ELR (cell line): Measurements from ENCODE around the gene GP1BA.

Experiments used
- DNase-seq: peaks from one replicate; pipeline ENCODE4 v3.0.0-alpha.2; 2015; ENCODE audit warnings: low read depth

The GP1BA gene

DNA sequence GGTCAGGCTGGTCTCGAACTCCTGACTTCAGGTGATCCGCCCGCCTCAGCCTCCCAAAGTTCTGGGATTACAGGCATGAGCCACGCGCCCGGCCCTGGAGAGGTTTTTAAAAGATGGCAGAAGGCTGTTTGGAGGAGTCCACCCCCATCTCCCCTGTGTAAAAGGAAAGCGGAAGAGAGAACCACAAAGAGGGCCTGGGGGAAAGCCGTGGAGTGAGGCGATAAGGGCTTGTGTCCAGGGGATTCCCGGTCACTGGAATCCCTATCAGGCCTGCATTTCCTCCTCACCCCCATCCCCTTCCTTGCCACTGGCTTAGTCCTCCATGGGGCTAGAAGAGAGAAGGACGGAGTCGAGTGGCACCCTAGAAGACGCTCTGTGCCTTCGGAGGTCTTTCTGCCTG is at the start of gene GP1BA:
TSS of gene GP1BA (plus strand) at position 315 of the 400 bp plus-strand sequence. CDS start 328 bp downstream, outside the sequence.
- no peak for DNase-seq

DNA sequence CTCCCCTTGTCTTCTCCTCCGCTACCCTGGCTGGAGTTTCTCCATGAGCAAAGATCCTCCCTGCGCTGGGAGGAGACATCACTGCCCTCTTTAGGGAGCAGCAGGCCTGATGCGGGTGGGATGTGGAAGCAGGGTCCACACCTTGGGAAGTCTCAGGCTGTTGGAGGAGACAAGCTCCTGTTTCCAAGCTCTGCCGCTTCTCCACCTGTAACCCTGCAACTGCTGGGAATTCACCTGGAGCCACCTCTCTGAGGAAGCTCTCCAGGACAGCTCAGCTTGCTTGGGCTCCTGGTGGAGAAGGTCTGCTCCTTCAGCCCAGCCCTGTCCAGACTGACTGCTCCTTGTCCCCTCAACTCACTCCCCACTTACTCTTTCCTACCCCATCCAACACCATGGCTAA is 47.6 kb upstream of the GP1BA start:
- no peak for DNase-seq

DNA sequence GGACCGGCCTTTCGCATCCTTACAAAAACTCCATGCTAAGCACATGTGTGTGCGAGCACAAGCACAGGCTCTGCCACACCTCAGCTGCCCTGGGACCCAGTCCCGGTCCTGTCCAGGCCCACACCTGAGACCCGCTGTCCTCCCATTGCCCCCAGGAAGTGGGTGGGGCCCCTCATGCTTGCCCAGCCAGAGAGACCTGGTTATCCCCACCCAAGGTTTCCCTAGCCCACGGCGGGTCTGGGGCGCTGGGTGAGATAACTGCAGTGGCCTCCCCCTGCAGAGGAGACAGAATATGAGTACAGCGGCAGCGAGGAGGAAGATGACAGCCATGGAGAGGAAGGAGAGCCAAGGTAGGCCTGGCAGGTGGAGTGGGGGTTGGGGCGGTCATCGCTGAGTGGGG is 45.2 kb upstream of the GP1BA start:
- no peak for DNase-seq

DNA sequence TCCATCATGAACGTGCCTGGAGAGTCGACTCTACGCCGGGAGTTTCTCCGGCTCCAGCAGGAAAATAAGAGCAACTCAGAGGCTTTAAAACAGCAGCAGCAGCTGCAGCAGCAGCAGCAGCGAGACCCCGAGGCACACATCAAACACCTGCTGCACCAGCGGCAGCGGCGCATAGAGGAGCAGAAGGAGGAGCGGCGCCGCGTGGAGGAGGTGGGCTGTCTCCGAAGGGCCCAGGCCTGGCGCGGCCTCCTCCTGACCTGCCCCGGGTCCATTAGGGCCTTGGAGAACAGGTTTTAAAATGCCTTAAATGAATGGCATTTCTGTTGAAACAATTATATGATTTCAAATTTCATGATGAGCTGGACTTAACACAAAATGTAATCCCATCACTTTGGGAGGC is 44.5 kb upstream of the GP1BA start:
- no peak for DNase-seq

DNA sequence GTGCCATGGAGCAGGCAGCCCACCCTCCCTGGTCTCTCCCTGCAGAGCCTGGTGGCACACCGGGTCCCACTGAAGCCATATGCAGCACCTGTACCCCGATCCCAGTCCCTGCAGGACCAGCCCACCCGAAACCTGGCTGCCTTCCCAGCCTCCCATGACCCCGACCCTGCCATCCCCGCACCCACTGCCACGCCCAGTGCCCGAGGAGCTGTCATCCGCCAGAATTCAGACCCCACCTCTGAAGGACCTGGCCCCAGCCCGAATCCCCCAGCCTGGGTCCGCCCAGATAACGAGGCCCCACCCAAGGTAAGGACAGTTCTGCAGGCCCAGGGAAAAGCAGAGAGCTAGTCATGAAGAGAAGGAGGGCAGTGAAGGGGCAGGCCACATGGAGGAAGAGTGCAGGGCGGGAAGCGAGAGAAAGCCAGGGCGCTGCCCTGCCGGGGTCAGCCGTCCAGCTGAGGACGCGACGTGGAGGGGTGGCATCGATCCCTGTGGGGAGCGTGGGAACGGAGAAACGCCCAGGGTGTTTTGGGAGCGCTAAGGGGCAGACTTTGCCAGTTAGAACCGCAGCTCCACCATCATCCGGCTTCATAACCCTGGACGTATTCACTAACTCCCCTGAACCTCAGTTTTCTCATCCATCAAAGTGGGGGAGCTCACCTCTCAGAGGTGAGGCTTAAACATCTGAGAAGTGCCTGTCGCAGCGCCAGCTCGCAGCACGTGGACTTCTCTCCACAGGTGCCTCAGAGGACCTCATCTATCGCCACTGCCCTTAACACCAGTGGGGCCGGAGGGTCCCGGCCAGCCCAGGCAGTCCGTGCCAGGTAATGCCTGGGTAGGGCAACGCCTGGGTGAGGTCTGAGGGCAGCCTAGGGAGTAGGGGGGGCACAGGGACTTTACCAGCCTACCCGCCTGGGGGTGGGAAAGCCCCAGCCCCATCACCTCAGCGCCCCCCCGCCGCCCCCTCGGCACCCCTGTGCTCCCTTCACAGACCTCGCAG is 40.4 kb upstream of the GP1BA start:
- no peak for DNase-seq

DNA sequence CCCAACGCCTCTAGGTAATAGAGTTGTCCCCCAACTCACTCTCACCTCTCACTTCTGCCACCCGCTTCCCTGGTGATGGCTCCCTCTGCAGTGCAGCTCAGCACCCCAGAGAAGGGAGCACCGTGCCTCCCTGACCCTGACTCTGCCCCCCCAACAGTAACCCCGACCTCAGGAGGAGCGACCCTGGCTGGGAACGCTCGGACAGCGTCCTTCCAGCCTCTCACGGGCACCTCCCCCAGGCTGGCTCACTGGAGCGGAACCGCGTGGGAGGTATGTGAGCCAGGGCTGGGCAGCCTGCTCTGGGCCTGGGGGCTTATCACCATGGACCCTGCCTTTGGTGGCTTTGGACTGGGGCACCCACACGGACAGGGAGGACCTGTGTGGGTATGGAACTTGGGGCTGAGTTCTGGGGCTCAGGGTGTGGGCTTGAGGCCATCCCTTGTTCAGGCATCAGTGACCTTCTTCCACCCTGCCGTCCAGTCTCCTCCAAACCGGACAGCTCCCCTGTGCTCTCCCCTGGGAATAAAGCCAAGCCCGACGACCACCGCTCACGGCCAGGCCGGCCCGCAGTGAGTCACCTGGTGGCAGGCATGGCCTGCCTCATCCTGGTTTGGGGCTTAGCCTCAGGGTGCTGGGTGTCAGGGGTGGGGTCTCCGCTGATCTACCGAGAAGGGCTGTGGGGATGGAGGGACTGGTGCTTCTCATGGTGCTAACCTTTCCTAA is 39.4 kb upstream of the GP1BA start:
- no peak for DNase-seq

DNA sequence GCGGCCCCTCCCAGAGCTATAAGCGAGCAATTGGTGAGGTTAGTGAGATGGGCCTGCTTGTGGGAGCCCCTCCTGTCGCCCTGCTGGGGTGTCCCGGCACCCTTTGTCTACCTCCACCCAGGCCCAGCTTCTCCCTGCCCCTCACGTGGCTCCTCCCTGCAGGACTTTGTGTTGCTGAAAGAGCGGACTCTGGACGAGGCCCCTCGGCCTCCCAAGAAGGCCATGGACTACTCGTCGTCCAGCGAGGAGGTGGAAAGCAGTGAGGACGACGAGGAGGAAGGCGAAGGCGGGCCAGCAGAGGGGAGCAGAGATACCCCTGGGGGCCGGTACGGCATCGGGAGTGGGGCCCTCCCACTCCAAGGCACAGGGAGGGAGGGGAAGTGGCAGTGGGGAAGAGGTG is 38.8 kb upstream of the GP1BA start:
- no peak for DNase-seq

DNA sequence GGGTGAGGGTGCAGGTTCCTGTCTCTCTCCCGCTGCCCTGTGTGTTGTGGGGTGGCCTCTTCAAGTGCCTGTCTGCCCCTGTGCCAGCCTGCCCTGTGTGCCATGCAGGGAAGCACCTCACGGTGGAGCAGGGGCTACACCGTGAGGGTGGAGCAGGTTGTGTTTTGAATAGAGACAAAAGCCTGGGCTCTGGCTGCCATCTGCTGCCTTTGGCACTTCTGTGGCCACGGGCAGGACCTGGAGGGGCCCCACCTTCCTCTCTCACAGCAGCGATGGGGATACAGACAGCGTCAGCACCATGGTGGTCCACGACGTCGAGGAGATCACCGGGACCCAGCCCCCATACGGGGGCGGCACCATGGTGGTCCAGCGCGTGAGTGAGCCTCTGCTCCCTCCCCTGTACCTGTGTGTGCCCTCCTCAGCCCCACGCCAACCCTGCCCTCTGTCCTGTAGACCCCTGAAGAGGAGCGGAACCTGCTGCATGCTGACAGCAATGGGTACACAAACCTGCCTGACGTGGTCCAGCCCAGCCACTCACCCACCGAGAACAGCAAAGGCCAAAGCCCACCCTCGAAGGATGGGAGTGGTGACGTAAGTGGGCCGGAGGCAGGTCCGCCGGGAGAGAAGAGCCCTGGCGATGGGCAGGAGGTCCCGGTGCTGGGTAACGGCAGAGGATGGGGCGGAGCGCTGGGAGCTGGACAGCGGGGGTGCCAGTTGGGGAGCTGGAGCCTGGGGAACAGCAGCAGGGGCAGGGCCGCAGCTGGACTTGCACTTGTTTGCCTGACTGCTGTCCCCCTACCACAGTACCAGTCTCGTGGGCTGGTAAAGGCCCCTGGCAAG is 38.1 kb upstream of the GP1BA start:
- no peak for DNase-seq

DNA sequence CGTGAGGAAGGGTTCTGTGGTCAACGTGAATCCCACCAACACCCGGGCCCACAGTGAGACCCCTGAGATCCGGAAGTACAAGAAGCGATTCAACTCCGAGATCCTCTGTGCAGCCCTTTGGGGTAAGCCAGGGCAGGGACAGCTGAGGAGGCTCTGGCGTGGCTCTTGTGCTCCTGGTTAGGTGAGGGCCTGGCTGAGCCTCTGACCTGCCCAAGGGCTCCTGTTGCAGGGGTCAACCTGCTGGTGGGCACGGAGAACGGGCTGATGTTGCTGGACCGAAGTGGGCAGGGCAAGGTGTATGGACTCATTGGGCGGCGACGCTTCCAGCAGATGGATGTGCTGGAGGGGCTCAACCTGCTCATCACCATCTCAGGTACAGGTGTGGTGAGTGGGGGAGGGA is 37.0 kb upstream of the GP1BA start:
- no peak for DNase-seq

DNA sequence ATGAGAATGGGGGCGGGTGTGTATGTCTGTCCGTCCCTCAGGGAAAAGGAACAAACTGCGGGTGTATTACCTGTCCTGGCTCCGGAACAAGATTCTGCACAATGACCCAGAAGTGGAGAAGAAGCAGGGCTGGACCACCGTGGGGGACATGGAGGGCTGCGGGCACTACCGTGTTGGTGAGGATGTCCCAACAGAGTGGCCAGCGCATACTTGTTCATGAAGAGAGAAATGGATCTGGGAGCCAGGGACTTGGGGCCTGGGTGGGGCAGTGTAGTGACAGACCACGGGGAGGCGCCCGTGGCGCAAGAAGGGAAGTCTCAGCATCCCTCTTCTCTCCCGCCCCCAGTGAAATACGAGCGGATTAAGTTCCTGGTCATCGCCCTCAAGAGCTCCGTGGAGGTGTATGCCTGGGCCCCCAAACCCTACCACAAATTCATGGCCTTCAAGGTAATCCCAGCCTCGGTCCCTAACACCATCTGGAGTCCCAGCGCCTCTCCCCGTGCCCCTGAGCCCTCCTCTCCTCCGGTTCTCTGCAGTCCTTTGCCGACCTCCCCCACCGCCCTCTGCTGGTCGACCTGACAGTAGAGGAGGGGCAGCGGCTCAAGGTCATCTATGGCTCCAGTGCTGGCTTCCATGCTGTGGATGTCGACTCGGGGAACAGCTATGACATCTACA is 36.3 kb upstream of the GP1BA start:
- DNase-seq, result no peak

DNA sequence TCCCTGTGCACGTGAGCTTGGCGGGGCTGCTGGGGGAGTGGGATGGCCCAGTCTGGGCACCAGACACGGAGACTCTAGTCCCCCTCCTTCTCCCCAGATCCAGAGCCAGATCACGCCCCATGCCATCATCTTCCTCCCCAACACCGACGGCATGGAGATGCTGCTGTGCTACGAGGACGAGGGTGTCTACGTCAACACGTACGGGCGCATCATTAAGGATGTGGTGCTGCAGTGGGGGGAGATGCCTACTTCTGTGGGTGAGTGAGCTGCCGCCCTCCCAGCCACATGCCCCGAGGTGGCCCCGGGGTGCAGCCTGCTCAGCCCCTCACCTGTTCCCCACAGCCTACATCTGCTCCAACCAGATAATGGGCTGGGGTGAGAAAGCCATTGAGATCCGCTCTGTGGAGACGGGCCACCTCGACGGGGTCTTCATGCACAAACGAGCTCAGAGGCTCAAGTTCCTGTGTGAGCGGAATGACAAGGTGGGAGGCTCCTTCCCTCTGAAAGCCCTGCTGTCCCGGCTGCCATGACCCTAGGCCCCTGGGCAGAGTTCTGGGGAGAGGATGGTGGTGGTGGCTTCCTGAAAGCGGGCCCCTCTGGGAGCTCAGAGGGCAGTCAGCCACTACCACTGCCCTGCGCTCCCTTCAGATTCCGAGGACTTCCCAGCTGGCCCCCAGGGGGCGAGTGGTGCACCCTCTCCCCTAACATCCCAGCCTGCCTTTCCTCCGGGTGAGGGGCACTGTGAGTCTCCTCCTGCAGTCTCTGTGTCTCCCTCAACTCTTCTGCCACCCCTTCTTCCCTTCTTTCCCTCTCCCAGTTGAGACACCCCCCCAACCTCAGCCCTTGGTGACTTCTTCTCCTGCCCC is 35.5 kb upstream of the GP1BA start:
- DNase-seq, result no peak

DNA sequence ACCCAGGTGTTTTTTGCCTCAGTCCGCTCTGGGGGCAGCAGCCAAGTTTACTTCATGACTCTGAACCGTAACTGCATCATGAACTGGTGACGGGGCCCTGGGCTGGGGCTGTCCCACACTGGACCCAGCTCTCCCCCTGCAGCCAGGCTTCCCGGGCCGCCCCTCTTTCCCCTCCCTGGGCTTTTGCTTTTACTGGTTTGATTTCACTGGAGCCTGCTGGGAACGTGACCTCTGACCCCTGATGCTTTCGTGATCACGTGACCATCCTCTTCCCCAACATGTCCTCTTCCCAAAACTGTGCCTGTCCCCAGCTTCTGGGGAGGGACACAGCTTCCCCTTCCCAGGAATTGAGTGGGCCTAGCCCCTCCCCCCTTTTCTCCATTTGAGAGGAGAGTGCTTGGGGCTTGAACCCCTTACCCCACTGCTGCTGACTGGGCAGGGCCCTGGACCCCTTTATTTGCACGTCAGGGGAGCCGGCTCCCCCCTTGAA is 34.8 kb upstream of the GP1BA start:
- DNase-seq, result no peak

DNA sequence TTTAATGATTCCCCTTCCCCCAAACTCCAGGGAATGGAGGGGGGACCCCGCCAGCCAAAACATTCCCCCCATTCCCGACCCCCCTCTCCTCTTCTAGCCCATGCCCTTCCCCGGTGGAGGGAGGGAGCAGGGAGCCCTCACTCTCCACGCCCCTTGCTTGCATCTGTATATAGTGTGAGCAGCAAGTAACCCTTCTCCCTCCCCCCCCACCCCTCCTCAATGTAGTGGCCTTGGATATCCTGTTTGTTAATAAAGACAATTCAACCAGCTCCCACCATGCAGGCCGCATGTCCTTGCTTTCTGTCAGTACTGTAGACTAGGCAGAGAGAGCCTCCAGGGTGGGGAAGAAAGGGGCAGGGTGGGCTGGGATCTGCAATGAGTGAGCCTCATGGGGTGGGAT is 34.3 kb upstream of the GP1BA start:
- no peak for DNase-seq

DNA sequence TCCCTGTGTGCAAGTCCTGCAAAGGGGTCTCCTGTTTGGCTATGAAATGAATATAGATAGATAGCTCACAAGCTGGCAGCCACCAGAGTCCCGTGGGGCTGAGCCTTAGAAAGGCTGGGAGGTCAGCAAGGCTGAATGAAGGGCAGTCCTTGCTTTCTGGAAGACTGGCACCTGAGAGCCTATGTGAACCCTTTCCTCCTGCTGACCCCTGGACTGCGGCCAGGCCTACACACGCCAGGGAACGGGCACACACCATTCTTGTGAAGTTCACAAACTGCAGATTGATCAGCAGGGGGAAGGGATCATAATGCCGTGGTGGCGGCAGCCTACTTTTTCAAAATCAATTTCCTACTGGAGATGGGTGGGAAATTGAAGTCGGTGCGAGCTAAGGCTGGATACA is 33.7 kb upstream of the GP1BA start:
- no peak for DNase-seq

DNA sequence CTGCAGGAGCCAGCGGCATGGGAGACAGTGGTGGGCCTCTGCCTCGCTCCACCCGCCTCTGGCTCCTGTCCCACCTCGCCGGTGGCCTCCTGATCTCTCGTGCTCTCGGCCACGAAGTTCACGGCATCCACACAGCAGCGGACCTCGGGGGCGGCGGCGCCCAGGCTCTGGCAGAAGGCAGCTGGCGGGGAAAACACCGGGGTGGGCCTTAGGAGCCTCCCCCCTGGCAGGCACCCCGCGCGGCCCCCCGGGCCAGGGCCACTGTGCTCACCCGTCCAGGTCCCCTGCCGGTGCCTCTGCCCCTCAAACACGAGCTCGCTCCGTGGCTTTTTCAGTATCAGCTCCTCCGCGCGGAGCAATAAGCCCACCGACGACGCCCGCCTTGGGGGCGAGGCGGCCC is 33.1 kb upstream of the GP1BA start:
- no peak for DNase-seq

DNA sequence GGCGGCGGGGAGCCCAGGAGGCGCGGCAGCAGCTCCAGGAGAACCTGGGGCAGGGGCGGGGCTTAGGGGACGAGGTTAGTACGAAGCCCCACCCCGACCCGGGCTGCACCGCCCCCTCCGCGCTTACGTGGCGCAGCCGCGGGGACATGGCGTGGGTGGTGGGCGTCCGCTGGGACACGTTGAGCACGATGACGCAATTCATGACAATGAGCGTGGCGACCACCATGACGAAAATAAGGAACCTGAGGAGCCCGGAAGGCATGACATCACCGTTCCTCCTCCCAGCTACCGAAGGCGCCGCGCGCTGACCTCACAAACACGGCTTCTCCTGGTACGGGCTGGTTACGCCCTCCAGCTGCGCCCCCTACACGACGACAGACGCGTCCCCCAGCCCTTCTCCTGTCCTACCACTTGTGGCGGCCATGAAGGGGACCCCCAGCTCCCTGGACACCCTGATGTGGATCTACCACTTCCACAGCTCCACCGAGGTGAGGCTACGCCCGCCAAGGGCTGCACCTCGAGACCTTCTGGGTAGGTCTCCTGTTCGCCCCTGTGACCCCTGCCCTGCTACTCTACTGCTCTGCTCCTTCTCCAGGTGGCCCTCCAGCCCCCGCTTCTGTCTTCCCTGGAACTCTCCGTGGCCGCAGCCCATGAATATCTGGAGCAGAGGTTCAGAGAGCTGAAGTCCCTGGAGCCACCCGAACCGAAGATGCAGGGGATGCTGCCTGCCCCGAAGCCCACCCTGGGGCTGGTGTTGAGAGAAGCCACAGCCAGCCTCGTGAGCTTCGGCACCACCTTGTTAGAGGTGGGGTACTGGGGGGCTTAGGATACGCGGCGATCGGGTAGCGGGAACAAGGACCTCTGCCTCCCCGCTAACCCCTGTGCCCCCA is 32.5 kb upstream of the GP1BA start, which contains the start of gene C17orf107:
TSS of gene C17orf107 (plus strand) at position 196 of the 890 bp plus-strand sequence. CDS start at position 423, 227 bp downstream.
- peak; percentile 52 for DNase-seq

DNA sequence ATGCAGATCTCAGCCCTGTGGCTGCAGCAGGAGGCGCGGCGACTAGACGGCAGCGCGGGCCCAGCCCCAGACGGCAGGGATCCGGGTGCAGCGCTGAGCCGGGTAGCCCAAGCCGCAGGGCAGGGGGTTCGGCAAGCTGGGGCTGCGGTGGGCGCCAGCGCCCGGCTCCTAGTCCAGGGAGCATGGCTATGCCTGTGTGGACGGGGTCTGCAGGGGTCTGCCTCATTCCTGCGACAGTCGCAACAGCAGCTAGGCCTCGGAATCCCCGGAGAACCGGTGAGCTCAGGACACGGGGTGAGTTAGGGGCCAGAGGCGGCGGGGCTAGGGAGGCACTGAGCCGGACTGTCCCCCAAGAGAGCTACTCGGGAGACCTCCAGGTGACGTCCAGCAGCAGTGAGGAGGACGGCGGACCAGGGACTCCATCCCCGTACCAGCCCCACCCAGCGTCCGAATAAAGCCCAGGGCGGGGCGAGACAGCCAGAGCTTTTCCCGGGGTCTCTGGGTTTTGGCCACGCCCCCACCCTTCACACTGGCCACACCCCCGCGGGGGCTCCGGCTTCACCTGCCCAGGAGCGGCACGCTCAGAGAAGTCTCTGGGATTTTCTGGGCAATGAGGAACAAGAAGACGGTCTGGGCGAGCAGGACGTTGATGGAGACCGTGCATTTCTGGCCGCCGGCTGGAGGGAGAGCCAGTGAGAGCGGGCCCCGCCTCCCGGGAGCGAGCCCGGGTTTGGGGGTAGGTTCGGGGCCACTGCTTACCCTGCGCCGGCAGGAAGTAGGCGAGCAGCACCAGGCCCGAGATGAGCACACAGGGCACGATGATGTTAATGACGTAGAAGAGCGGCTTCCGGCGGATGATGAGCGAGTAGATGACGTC is 31.6 kb upstream of the GP1BA start:
- DNase-seq, result no peak

DNA sequence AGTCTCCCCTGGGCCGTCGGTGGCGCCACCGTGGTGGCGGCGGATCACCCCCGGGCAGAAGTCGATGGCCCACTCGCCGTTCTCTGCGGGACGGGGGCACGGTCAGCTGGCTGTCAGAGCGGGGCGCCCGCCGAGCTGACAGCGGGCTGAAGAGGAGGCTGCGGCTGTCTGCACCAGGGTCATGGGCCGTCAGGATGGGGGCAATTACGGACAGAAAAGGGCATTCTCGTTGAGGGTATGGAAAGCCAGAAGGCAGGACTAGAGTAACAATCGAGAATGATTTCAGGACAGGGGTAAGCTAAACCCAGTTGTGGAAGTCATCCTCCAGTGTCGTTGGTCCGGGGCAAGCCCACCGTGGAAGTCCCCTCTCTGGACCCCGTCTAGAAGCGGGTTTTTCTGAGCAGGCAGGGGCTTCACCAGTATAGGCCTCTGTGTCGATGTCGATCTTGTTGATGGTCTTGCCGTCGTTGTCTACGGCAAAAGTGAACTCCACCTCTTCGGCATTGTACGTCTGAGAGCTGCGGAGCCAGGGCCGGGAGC is 30.9 kb upstream of the GP1BA start:
- no peak for DNase-seq
